Calu3 (cell line): Measurements from ENCODE around the gene ID4. TPM values are rescaled to one million over a fixed set of nuclear protein-coding genes. Genes with fewer than 3 reads are reported as not detected.
"Not testable (repeated sequence)": the region's sequence is repeated elsewhere in the genome, so short reads cannot be mapped to it uniquely, and the experiment has no call there.

ENCODE experiments used
- BruUV-seq: library from RNA; stranded (reverse); fragments of 400-500 nt; replicated peaks from 2 replicates; lab custom pipeline; 2021; lab: Mats Ljungman, UMichigan
- CTCF ChIA-PET: fragments of 300-600 bp; sonication (Branson Sonifier 250); formaldehyde crosslinking; loops from one replicate; lab custom pipeline; 2022; ENCODE audit warnings: antibody characterized with exemption; lab: Charles Lee
- DNase-seq: peaks from one replicate; pipeline ENCODE4 v3.0.0; 2022
- H3K27ac Mint-ChIP-seq: one replicate; pipeline ENCODE4 v1.8.0; 2022; ENCODE audit warnings: mixed read lengths; ENCODE audit not compliant: unreplicated experiment
- H3K27me3 Mint-ChIP-seq: one replicate; pipeline ENCODE4 v1.8.0; 2022; ENCODE audit warnings: mixed read lengths; ENCODE audit not compliant: unreplicated experiment
- H3K36me3 Mint-ChIP-seq: one replicate; pipeline ENCODE4 v1.8.0; 2022; ENCODE audit warnings: mild to moderate bottlenecking, moderate library complexity, mixed read lengths; ENCODE audit not compliant: insufficient read depth, unreplicated experiment
- H3K4me1 Mint-ChIP-seq: one replicate; pipeline ENCODE4 v1.8.0; 2022; ENCODE audit warnings: mild to moderate bottlenecking, low read depth, mixed read lengths; ENCODE audit not compliant: unreplicated experiment
- H3K4me3 Mint-ChIP-seq: one replicate; pipeline ENCODE4 v1.8.0; 2022; ENCODE audit warnings: mild to moderate bottlenecking, low read depth, moderate library complexity, mixed read lengths; ENCODE audit not compliant: unreplicated experiment
- H3K9me3 Mint-ChIP-seq: one replicate; pipeline ENCODE4 v1.8.0; 2022; ENCODE audit warnings: low read depth, mixed read lengths; ENCODE audit not compliant: unreplicated experiment
- CTCF ChIP-seq: fragments of 200-600 bp; IDR thresholded peaks from one replicate; pipeline ENCODE4 v1.8.0; 2022; ENCODE audit warnings: antibody characterized with exemption; ENCODE audit not compliant: unreplicated experiment
- intact Hi-C: fragments of 100-400 bp; cut with micrococcal nuclease; formaldehyde crosslinking; loops from one replicate; pipeline ENCODE4 v1.10.0; 2022; ENCODE audit not compliant: unreplicated experiment
- total RNA-seq: library from RNA; stranded (reverse); gene quantifications from 2 replicates; pipeline ENCODE4 v1.2.3, GENCODE V29; 2022

The ID4 gene
- total RNA-seq, 1 experiment from 2014 or later: 1.8 TPM

- BruUV-seq: no TSS peak
- DNase-seq: no peak
- Mint-ChIP-seq H3K9me3 (no peaks in the 10 kb centered on the region), H3K4me1 (peaks cover 13% of the 10 kb centered on the region), H3K4me3 (no peak overlapping the region), H3K27me3 (no peaks in the 10 kb centered on the region), H3K27ac (no peak overlapping the region), H3K36me3 (no peaks in the 10 kb centered on the region)
- TF ChIP-seq CTCF: no peak
- CTCF ChIA-PET: no interaction called here
- intact Hi-C loops: loop anchor here (1.0 to 10.0 kb wide), 5 partner anchors 203 to 858 kb away; no protein-coding TSS in a partner anchor
These were observed 15.8 kb downstream of the ID4 start for GRCh38 chr6:19852927-19853326.

- intact Hi-C loops: loop anchor here (10.0 kb wide), 4 partner anchors 380 to 860 kb away; no protein-coding TSS in a partner anchor
- CTCF ChIA-PET: interaction anchor here (0.7 kb wide), 1 partner anchor 406 kb away, joined by 5 read pairs; no protein-coding TSS in a partner anchor
- not testable (repeated sequence) for BruUV-seq, H3K36me3 Mint-ChIP-seq, H3K9me3 Mint-ChIP-seq, H3K27me3 Mint-ChIP-seq, H3K4me3 Mint-ChIP-seq, H3K27ac Mint-ChIP-seq, DNase-seq
- peaks cover 13% of the 10 kb centered on the region for H3K4me1 Mint-ChIP-seq
These were observed 17.3 kb downstream of the ID4 start for GRCh38 chr6:19854421-19855015.

GRCh38 chr6:19855536-19855935 is 18.4 kb downstream of the ID4 start:
- H3K4me1 Mint-ChIP-seq: peaks cover 23% of the 10 kb centered on the region
- H3K4me3 Mint-ChIP-seq: no peak overlapping the region
- DNase-seq: no peak
- TF ChIP-seq CTCF: no peak
- intact Hi-C loops: loop anchor here (10.0 kb wide), 4 partner anchors 381 to 861 kb away; no protein-coding TSS in a partner anchor
- H3K27me3 Mint-ChIP-seq: no peaks in the 10 kb centered on the region
- no TSS peak for BruUV-seq
- H3K27ac Mint-ChIP-seq: no peak overlapping the region
- H3K36me3 Mint-ChIP-seq: peaks cover 4% of the 10 kb centered on the region
- CTCF ChIA-PET: no interaction called here
- no peaks in the 10 kb centered on the region for H3K9me3 Mint-ChIP-seq

GRCh38 chr6:19857139-19857538 is 20.0 kb downstream of the ID4 start:
- Mint-ChIP-seq H3K9me3 (no peaks in the 10 kb centered on the region), H3K27ac (no peak overlapping the region), H3K36me3 (peaks cover 6% of the 10 kb centered on the region), H3K27me3 (no peaks in the 10 kb centered on the region), H3K4me1 (peaks cover 18% of the 10 kb centered on the region), H3K4me3 (no peak overlapping the region)
- intact Hi-C loops: loop anchor here (10.0 kb wide), 4 partner anchors 382 to 862 kb away; no protein-coding TSS in a partner anchor
- no TSS peak for BruUV-seq
- TF ChIP-seq CTCF: no peak
- CTCF ChIA-PET: interaction anchor here (0.9 kb wide), 1 partner anchor 10 kb away, joined by 6 read pairs; no protein-coding TSS in a partner anchor
- no peak for DNase-seq

GRCh38 chr6:19857703-19858102 is 20.5 kb downstream of the ID4 start:
- no peak overlapping the region for H3K27ac Mint-ChIP-seq
- intact Hi-C loops: loop anchor here (10.0 kb wide), 4 partner anchors 383 to 863 kb away; no protein-coding TSS in a partner anchor
- BruUV-seq: no TSS peak
- no peaks in the 10 kb centered on the region for H3K27me3 Mint-ChIP-seq
- H3K4me3 Mint-ChIP-seq: no peak overlapping the region
- peaks cover 18% of the 10 kb centered on the region for H3K4me1 Mint-ChIP-seq
- peaks cover 6% of the 10 kb centered on the region for H3K36me3 Mint-ChIP-seq
- CTCF ChIA-PET: no interaction called here
- TF ChIP-seq CTCF: no peak
- H3K9me3 Mint-ChIP-seq: no peaks in the 10 kb centered on the region
- no peak for DNase-seq
